ENCODE measurements around the gene TCF20.

The TCF20 gene

GRCh38 chr22:42300259-42301076 lies 30.0 kb upstream of the TCF20 start:
- peak; percentile 50 to 57 for DNase-seq

- peak; percentile 39 to 52 for DNase-seq
These were observed 29.3 kb upstream of the TCF20 start for GRCh38 chr22:42299586-42300258.

- DNase-seq, result no peak
These were observed 28.3 kb upstream of the TCF20 start for GRCh38 chr22:42298746-42299145.

GRCh38 chr22:42297778-42298177 lies 27.3 kb upstream of the TCF20 start:
- no peak for DNase-seq

GRCh38 chr22:42296883-42297282 lies 26.4 kb upstream of the TCF20 start:
- no peak for DNase-seq

DNA sequence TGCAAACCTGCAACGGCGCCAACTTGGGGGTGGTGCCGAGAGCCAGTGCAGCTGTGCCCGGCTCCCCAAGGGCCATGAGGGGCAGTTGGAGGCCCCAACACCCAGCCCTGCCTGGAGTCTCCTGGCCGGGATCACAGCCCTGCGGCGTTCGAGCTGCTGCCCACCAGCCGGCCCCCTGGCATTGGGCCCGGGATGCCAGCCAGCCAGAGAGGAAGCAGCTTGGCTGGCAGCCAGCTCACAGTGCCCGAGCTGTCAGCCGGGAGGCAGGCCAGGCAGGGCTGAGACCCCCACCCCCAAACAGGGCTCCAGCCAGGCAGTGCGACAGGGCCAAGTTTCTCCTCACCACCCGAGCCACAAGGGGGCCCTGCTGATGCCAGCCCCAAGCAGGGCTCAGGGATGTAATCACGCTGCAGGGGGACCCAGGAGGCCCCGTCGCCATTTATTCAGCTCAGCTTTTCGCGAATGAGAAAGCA lies 26.0 kb upstream of the TCF20 start:
- DNase-seq, result no peak

DNA sequence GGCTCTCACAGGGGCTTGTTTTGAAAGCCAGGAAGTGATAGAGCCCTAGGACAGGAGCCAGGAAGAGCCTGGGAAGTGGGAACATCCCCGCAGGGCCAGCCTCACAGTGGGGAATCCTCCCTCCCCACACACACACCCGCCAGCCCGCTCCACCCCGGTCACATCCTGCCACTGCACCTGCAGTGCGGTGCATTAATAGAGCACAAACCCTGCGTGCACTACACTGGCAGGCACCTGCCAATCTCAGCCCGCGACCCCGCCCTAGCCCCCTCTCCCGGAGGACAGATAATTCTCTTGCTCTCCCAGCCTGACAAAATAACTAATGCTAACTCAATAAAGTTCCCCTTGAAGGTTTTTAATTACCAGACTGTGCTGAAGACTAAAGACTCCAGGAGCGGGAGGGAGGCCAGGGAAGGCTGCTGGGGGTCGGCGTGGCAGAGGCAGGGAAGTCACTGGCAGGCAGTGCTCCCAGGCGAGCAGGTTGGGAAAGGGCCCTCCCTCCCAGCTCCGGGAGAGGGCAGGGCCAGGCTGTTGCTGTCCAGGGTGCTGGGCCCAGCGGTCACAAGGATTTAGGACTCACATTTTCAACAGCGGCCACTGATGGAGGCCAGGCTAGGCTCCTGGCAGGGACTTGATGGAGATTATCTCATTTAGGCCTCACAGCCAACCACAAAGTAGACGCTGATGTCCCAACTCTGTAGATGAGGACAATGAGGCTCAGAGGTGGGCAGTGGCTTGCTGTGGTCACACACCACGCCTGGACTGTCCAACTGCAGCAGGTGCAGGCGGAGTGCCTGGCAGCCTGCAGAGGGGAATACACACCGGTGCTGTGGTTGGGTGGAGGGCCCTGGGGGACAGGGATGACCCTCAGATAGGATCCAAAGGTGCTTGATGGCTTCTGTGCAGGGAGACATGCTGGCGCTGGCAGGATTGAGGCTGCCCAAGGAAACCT lies 23.9 kb upstream of the TCF20 start:
- no peak for DNase-seq

DNA sequence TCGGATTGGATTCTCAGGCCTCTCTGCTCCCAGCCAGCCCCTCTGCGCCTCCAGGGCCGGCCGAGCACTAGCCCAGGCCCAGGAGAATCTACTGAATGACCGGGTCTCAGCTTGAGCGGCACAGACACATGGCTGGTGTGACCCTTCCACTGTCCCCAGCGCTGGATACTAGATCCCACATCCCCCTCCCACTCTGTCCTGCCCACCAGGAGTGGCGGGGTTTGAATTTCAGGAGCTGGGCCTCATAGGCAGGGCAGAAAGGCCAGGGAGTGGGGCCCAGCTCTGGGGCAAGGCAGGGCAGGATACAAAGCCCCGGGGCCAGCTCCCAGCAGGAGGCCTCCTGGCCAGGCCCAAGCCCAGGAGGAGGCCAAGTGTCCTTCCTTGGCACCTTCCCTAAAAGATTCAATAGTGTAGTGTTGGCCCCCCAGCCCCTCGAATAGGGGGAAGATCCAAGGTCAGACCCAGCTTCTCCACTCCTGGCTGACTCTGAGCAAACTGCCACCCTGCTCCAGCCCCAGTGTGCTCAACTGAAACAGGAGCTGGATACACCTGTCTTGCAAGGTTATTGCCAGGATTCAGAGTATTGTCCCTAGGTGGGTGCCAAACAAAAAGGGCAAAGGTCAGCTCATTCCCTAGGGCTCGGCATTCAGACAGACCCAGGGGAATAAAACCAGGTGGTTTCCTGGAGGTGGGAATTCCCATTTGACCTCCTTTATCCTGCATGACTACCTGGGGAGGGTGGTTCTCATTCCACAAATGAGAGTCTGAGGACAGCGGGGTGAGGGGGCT lies 22.5 kb upstream of the TCF20 start:
- DNase-seq, result no peak

DNA sequence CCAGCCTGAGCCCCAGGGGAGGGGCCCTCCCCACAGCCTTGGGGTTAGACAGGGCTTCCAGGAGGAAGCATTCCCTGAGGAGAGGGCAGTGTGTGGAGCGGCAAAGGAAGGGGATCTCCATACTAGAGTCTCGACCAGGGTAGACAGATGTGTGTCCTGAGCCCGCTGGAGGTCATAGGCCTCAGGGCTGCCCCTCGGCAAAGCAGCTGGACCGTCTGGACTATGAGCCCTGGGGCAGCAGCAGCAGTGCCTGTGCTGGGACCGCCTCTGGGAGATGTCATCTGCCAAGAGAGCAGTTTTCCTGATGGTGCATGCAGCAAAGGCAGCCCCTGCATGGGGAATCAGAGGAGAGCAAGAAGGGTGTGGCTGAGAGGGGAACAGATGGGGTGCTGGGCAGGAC lies 20.8 kb upstream of the TCF20 start:
- DNase-seq, result no peak

GRCh38 chr22:42289671-42290541 lies 19.5 kb upstream of the TCF20 start:
- DNase-seq, result no peak

DNA sequence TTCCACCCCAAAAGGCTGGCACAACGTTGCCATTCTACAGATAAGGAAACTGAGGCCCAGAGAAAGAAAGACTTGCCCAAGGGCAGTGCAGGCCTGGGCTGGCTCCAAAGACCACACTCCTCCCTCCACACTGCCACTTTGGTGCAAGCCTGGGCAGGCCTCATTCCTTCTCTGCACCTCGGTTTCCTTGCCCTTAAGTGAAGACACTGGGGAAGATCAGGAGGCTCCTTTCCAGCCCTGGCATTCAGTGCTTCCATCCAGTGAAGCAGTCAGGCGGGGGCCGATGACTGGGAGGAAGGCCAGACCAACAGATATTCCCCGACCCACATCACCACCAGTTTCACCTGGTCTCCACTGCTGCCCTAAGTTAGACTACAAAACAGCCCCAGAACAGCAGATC lies 18.3 kb upstream of the TCF20 start:
- no peak for DNase-seq

DNA sequence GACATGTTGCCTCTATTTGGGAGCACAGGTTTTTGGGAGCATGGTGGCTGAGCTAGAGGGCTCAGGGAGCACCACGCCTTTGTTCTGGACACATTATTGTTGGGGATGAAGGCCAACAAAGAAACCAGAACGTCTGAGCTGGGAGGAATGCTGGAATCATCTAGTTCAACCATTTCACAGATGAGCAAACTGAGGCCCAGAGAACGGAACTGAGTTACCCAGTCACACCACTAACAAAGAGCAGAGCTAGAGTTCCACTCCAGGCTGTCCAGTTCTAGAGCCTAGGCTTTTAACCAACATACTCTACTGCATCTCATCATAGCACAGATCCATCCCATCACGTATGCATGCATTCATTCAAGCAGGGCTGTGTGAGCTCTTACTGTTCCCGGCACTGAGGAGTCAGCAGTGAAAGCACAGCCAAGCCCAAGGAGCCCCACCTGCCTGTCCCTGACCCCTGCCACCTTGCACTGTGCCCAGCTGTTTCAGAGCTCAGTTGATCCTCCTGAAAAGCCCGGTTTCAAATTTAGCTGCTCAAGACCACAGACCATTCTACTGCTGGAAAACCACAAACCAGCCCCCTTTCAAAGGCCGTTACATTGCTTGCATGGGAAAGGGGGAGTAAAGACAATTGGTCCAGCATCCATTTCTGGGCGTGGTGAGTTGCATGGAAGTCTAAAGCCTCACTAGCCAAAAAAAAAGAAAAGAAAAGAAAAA lies 16.9 kb upstream of the TCF20 start:
- no peak for DNase-seq

GRCh38 chr22:42286205-42286604 lies 15.8 kb upstream of the TCF20 start:
- no peak for DNase-seq

DNA sequence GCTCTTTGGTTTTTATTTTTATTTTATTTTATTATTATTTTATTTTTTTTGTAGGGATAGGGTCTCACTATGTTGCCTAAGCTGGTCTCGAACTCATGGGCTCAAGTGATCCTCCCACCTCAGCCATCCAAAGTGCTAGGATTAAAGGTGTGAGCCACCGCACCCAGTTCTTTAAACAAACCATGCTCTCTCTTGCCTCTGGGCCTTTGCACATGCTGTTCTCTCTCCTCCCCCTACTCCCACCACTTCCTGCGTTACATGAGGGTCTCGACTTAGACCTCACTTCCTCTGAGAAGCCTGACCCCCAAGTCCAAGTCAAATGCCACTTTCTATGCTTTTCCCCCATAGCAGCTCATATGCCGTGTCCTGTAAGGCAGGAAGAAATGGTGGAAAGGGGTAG lies 15.2 kb upstream of the TCF20 start:
- no peak for DNase-seq

DNA sequence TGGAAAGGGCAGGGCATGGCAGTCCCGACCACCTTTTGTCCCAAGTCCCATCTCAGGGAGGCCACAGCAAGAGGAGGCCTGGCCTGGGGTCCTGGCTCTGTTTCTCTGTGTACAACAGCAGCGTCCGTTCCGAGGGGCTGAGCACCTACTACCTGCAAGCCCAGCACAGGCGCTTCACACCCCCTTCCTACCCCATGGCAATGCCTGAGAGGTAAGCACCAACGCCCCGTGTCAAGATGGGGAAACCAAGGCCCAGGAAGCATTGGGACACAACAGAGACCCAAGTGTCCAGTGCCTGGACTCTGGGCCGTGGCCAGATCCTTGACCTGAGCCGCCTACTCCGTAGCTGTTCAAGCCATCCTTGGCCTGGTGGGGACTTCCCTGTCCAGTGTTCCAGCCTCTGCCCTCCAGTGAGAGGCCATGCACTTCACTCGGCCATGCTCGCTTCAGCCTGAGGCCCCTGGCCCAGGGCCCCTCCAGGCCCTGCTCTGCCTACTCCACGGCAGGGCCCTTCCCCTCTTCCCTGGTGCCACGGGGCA lies 14.3 kb upstream of the TCF20 start:
- DNase-seq, result no peak

DNA sequence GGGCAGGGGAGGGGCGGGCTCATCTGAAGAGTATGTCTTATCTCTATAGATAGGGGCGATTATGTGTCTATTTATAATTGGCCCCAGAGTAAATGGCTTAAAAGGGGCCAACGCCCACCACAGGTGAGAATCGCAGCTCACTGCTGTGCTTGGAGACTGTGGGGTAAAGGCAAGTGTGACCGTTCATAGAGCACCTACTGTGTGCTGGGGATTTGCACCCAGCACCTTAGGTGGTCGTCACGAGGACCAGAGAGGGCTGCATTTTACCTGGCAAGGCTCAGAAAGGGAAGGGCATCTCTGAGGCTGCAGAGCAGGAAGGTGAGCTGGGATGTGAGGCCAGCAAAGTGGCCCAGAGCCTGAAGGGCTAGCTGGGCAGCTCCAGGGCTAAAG lies 13.7 kb upstream of the TCF20 start:
- no peak for DNase-seq

GRCh38 chr22:42283278-42284201 lies 13.1 kb upstream of the TCF20 start:
- DNase-seq, result peak; percentile 51 to 63

DNA sequence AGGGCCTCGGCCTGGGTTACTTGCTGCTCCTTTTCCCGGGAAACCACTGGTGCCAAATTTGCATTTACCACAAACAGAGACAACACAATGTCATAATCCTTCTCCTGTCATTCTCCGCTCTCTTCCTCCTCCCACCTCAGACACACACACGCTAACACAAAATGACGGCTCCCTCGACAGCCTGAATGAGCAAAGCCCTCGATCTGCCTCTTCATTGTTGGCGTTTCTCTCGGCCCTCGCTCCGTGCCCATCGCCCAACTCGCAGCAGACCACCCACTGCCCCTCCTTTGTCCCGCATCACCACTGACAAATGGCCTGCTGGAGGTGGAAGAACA lies 12.5 kb upstream of the TCF20 start:
- no peak for DNase-seq

GRCh38 chr22:42282252-42282942 lies 11.9 kb upstream of the TCF20 start:
- DNase-seq, result no peak
